H9 (cell line): ENCODE results near the gene NODAL. TPM values are rescaled to one million over a fixed set of nuclear protein-coding genes. Genes with fewer than 3 reads are reported as not detected.

Source experiments
- DNase-seq: peaks from one replicate; pipeline ENCODE4 v3.0.0-alpha.2; 2017
- H2AFZ ChIP-seq: one replicate; pipeline ENCODE4 v1.6.1; 2013; ENCODE audit warnings: mild to moderate bottlenecking, low read length, control low read depth, moderate library complexity
- H2AK5ac ChIP-seq: 2 replicates; pipeline ENCODE4 v1.6.1; 2013; ENCODE audit warnings: low read length, control low read depth, mixed read lengths; ENCODE audit not compliant: insufficient read length
- H2BK120ac ChIP-seq: one replicate; pipeline ENCODE4 v1.6.1; 2013; ENCODE audit warnings: low read depth, mild to moderate bottlenecking, low read length, control low read depth, inconsistent platforms; ENCODE audit not compliant: poor library complexity, severe bottlenecking
- H2BK12ac ChIP-seq: 2 replicates; pipeline ENCODE4 v1.6.1; 2013; ENCODE audit warnings: low read length, control low read depth, mixed read lengths, low read depth; ENCODE audit not compliant: insufficient read length
- H2BK15ac ChIP-seq: 2 replicates; pipeline ENCODE4 v1.6.1; 2013; ENCODE audit warnings: low read depth, low read length, control low read depth
- H2BK20ac ChIP-seq: one replicate; pipeline ENCODE4 v1.6.1; 2013; ENCODE audit warnings: low read depth, mild to moderate bottlenecking, low read length, control low read depth, inconsistent platforms; ENCODE audit not compliant: poor library complexity, severe bottlenecking
- H2BK5ac ChIP-seq: 2 replicates; pipeline ENCODE4 v1.6.1; 2013; ENCODE audit warnings: low read length, control low read depth, mixed read lengths; ENCODE audit not compliant: insufficient read length
- H3K14ac ChIP-seq: 2 replicates; pipeline ENCODE4 v1.6.1; 2013; ENCODE audit warnings: low read length, control low read depth; ENCODE audit not compliant: insufficient read depth
- H3K18ac ChIP-seq: 2 replicates; pipeline ENCODE4 v1.6.1; 2013; ENCODE audit warnings: low read depth, mild to moderate bottlenecking, mixed read lengths, low read length, control low read depth; ENCODE audit not compliant: insufficient read length
- H3K23ac ChIP-seq: 2 replicates; pipeline ENCODE4 v1.6.1; 2013; ENCODE audit warnings: low read length, control low read depth, mixed read lengths, low read depth; ENCODE audit not compliant: insufficient read length
- H3K23me2 ChIP-seq: 2 replicates; pipeline ENCODE4 v1.6.1; 2013; ENCODE audit warnings: low read depth, mild to moderate bottlenecking, mixed read lengths, low read length, control low read depth; ENCODE audit not compliant: insufficient read length, poor library complexity, severe bottlenecking
- H3K27ac ChIP-seq: 2 replicates; pipeline ENCODE4 v1.5.1; 2013; ENCODE audit warnings: low read length, control low read depth, mixed read lengths, low read depth; ENCODE audit not compliant: insufficient read length
- H3K27me3 ChIP-seq: 2 replicates; pipeline ENCODE4 v1.6.1; 2013; ENCODE audit warnings: low read length, control low read depth, inconsistent platforms; ENCODE audit not compliant: insufficient read depth
- H3K4ac ChIP-seq: 2 replicates; pipeline ENCODE4 v1.6.1; 2013; ENCODE audit warnings: low read depth, mild to moderate bottlenecking, control low read depth, inconsistent platforms, low read length, moderate library complexity
- H3K4me1 ChIP-seq: 2 replicates; pipeline ENCODE4 v1.6.1; 2013; ENCODE audit warnings: low read length, control low read depth, inconsistent platforms; ENCODE audit not compliant: insufficient read depth
- H3K4me2 ChIP-seq: 2 replicates; pipeline ENCODE4 v1.6.1; 2013; ENCODE audit warnings: low read length, control low read depth, mixed read lengths; ENCODE audit not compliant: insufficient read length, insufficient read depth
- H3K56ac ChIP-seq: 2 replicates; pipeline ENCODE4 v1.6.1; 2013; ENCODE audit warnings: low read depth, mild to moderate bottlenecking, mixed read lengths, low read length, control low read depth; ENCODE audit not compliant: insufficient read length
- H3K79me1 ChIP-seq: 2 replicates; pipeline ENCODE4 v1.6.1; 2013; ENCODE audit warnings: low read depth, mild to moderate bottlenecking, moderate library complexity, low read length, control low read depth, inconsistent platforms; ENCODE audit not compliant: insufficient read depth, poor library complexity, severe bottlenecking
- H3K79me2 ChIP-seq: 2 replicates; pipeline ENCODE4 v1.6.1; 2013; ENCODE audit warnings: low read length, control low read depth, inconsistent platforms; ENCODE audit not compliant: insufficient read depth
- H3K9ac ChIP-seq: 2 replicates; pipeline ENCODE4 v1.6.1; 2013; ENCODE audit warnings: low read length, control low read depth, mixed read lengths; ENCODE audit not compliant: insufficient read length; ENCODE audit errors: extremely low read depth
- H3K9me3 ChIP-seq: one replicate; pipeline ENCODE4 v1.6.1; 2013; ENCODE audit warnings: low read depth, low read length, inconsistent platforms; ENCODE audit not compliant: control insufficient read depth
- H3T11ph ChIP-seq: one replicate; pipeline ENCODE4 v1.6.1; 2013; ENCODE audit warnings: mild to moderate bottlenecking, low read length, control low read depth, inconsistent platforms
- H4K20me1 ChIP-seq: one replicate; pipeline ENCODE4 v1.6.1; 2013; ENCODE audit not compliant: control insufficient read depth, insufficient read length, insufficient read depth
- H4K5ac ChIP-seq: 2 replicates; pipeline ENCODE4 v1.6.1; 2013; ENCODE audit warnings: low read depth, mild to moderate bottlenecking, mixed read lengths, low read length, control low read depth; ENCODE audit not compliant: insufficient read length
- H4K8ac ChIP-seq: replicated peaks from 2 replicates; pipeline ENCODE4 v1.6.1; 2013; ENCODE audit warnings: low read length, control low read depth, mixed read lengths, low read depth; ENCODE audit not compliant: insufficient read length
- H4K91ac ChIP-seq: 2 replicates; pipeline ENCODE4 v1.6.1; 2013; ENCODE audit warnings: low read depth, mild to moderate bottlenecking, moderate library complexity, mixed read lengths, low read length, control low read depth; ENCODE audit not compliant: insufficient read length
- H3K27ac Mint-ChIP-seq, 3 experiments: 2 replicates in 2 of 3; 3 replicates in 1 of 3; pipeline ENCODE4 v1.8.0; 2020 to 2021; ENCODE audit warnings: mixed read lengths in 3 of 3, mild to moderate bottlenecking in 1 of 3, moderate library complexity in 1 of 3
- H3K27me3 Mint-ChIP-seq: 2 replicates; pipeline ENCODE4 v1.8.0; 2021; ENCODE audit warnings: low read depth, mild to moderate bottlenecking, moderate library complexity, mixed read lengths
- H3K36me3 Mint-ChIP-seq, 3 experiments: 2 replicates in 2 of 3; 3 replicates in 1 of 3; pipeline ENCODE4 v1.8.0; 2020 to 2021; ENCODE audit warnings: low read depth in 3 of 3, mixed read lengths in 3 of 3; ENCODE audit not compliant: insufficient read depth in 1 of 3
- H3K4me1 Mint-ChIP-seq, 2 experiments: 2 replicates each; pipeline ENCODE4 v1.8.0; 2020; ENCODE audit warnings: mixed read lengths in 2 of 2
- H3K4me3 Mint-ChIP-seq, 2 experiments: 2 replicates in 1 of 2; 3 replicates in 1 of 2; pipeline ENCODE4 v1.8.0; 2020 to 2021; ENCODE audit warnings: mild to moderate bottlenecking in 2 of 2, mixed read lengths in 2 of 2, moderate library complexity in 1 of 2
- H3K9me3 Mint-ChIP-seq, 2 experiments: 2 replicates in 1 of 2; 3 replicates in 1 of 2; pipeline ENCODE4 v1.8.0; 2020; ENCODE audit warnings: mild to moderate bottlenecking in 2 of 2, mixed read lengths in 2 of 2, moderate library complexity in 1 of 2
- CTCF ChIP-seq: fragments of 200-600 bp; sonication (generic); conservative IDR thresholded peaks from 3 replicates; pipeline ENCODE4 v1.8.0; 2021; ENCODE audit warnings: antibody characterized with exemption, mild to moderate bottlenecking
- WGBS: extraction: QIAGEN DNeasy Blood & Tissue Kit; methylation state at CpG from one replicate; pipeline ENCODE4 v1.1.7; 2013; ENCODE audit warnings: missing lambda C conversion rate, low lambda C conversion rate, mixed read lengths; ENCODE audit not compliant: insufficient read length; ENCODE audit errors: extremely low coverage; 5-methylcytosine and 5-hydroxymethylcytosine counted together
- total RNA-seq: library from RNA; stranded (reverse); gene quantifications from 2 replicates; pipeline ENCODE4 v1.2.1, GENCODE V29; 2021

The NODAL gene
- total RNA-seq, 1 experiment from 2014 or later = 80.7 TPM

DNA sequence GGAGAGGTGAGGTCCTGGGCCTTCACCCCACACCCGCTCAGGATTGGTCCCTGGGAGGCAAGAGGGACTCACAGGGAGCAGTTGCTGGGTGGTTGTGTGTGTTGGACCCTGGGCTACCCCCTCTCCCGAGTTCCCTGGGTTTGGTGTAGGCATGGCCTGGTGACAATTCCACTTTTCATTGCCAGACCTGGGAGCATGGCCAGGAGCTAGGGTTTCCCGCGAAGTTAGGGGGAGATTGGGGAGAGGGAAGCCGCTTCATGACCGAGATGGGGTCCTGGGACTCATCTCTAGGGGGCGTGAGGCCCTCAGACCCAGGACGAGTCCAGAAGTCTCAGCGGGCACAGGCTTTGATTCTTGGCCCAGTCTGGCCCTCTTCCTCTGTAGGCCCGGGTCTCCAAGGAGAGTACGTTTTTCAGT is 37.7 kb upstream of the NODAL start:
- Histone ChIP-seq H3K23ac (no peak overlapping the region), H2BK12ac (no peak overlapping the region), H2AFZ (no peak overlapping the region), H3K9me3 (no peaks in the 10 kb centered on the region), H3K79me1 (peaks cover 2% of the 10 kb centered on the region), H3K14ac (no peak overlapping the region), H4K91ac (no peak overlapping the region), H3K56ac (no peak overlapping the region), H2BK15ac (no peak overlapping the region), H3K18ac (no peak overlapping the region), H2BK5ac (no peak overlapping the region), H2BK120ac (no peak overlapping the region), H2BK20ac (no peak overlapping the region), H3K9ac (peak overlapping the region; percentile 21), H3K79me2 (peaks cover 2% of the 10 kb centered on the region; the same call in 1 of the 2 replicates), H3K27ac (no peak overlapping the region), H3K4ac (no peak overlapping the region), H3K4me2 (peak overlapping the region; percentile 61), H4K20me1 (no peaks in the 10 kb centered on the region), H3K4me1 (peaks cover 12% of the 10 kb centered on the region), H3K27me3 (no peaks in the 10 kb centered on the region), H4K5ac (no peak overlapping the region), H3T11ph (no peak overlapping the region), H2AK5ac (no peak overlapping the region), H4K8ac (no peak overlapping the region), H3K23me2 (peaks cover 14% of the 10 kb centered on the region)
- H3K9me3 Mint-ChIP-seq = no peaks in the 10 kb centered on the region
- no peak for DNase-seq
- peak overlapping the region; percentile 78 to 87 for H3K4me3 Mint-ChIP-seq
- H3K27me3 Mint-ChIP-seq = peaks cover 3% of the 10 kb centered on the region
- WGBS = no CpG with 5 or more reads among the region's 11 CpGs
- no peak overlapping the region for H3K27ac Mint-ChIP-seq
- no peaks in the 10 kb centered on the region for H3K36me3 Mint-ChIP-seq
- H3K4me1 Mint-ChIP-seq = peaks cover 37 to 44% of the 10 kb centered on the region in 2 experiments
- TF ChIP-seq CTCF = peak; percentile 52; the same call in 2 of the 3 replicates
